HG03460 (cell line): Measurements from ENCODE around the gene CRLF3.
"Not testable (repeated sequence)": the region's sequence is repeated elsewhere in the genome, so short reads cannot be mapped to it uniquely, and the experiment has no call there.

ENCODE experiments used
- ATAC-seq: cut with Tn5 transposase; IDR thresholded peaks from one replicate; pipeline ENCODE4 v1.9.1; 2021; ENCODE audit not compliant: unreplicated experiment

The CRLF3 gene

DNA sequence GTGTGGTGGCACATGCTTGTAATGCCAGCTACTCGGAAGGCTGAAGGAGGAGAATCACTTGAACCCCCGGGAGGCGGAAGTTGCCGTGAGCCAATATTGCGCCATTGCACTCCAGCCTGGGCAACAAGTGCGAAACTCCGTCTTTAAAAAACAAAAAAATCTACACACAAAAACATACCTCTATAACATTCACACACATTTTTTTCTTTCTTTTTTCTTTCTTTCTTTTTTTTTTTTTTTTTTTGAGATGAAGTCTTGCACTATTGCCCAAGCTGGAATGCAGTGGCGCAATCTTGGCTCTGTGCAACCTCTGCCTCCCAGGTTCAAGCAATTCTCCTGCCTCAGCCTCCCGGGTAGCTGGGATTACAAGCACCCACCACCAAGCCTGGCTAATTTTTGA is 9.6 kb downstream of the CRLF3 start:
- ATAC-seq = not testable (repeated sequence)

GRCh38 chr17:30814236-30814635 is 10.3 kb downstream of the CRLF3 start:
- not testable (repeated sequence) for ATAC-seq

DNA sequence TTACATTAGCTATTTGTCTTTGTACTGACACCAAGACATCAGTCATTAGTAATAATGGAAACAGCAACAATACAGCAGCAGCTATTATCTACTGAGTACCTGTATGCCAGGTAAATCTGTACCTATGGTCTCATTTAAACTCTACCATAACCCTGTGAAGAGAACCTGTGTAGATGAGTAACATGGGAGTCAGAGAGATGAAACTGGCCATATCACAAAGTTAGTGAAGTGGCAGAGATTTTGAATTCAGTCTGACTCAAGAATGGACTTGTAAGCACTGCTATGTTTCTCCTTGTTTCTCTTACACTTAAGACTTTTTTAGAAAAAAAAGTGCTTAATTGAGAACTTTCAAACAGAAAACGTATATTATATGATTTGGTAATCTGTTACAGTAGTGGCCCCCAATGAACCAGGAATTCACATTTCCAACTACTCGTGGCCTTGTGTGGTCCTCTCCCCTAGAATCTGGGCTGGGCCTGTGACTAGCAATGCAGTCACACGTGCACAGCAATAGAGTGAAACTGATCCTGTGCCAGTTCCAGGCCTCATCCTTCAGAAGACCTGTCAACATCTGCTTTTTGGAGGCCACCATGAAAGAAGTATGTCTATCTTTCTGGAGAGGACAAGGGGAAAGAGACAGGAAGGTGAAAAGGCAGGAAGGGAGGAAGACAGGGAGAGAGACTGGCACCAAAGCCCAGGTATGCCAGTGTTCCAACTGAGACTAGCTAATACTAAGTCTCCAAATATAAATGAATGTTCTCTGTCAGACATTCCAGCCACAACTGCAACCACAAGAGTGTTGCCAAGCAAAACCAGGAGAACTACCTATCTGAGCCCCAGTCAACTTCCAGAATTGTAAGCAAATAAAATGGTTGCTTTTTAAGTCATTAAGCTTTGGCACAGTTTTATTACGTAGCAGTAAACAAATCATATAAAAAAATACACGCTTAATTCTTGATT is 12.0 kb downstream of the CRLF3 start:
- ATAC-seq = no peak

DNA sequence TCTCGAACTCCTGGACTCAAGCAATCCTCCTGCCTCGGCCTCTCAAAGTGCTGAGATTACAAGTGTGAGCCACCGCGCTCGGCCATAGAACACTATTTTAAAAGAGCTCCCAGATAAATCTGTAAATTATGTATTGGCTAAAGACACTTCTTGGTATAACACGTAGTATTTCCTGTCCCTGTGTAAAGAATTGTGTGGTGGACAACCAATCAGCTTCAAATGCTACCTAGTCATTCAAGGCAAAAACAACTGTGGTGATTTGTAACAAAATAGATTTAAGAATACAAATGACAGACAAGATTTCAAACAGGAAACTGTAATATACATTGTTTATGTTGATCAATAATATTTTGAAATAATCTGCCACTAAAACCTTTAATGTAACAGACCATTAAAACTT is 14.6 kb downstream of the CRLF3 start:
- ATAC-seq = no peak

DNA sequence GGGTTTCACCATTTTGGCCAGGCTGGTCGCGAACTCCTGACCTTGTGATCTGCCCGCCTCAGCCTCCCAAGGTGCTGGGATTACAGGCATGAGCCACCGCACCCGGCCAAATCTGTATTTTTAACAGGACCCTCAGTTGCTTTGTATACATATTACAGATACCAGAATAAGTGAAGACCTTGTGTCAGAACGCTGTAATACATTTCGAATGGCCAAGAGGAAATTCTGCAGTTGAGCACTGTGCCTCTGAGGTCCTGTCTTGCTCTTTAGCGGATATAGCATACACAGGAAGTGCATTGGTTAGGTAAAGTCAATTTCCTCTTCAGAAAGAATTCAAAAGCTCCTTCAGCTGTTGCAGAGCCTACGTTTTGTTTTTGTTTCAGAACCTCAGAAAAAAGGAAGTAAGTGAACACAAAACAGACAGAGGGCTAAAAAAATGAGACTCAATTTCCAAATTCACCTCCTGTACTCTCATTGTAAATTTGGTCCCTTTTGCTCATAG is 15.7 kb downstream of the CRLF3 start:
- ATAC-seq = peak; percentile 85

GRCh38 chr17:30807896-30808295 is 16.6 kb downstream of the CRLF3 start:
- ATAC-seq = no peak

DNA sequence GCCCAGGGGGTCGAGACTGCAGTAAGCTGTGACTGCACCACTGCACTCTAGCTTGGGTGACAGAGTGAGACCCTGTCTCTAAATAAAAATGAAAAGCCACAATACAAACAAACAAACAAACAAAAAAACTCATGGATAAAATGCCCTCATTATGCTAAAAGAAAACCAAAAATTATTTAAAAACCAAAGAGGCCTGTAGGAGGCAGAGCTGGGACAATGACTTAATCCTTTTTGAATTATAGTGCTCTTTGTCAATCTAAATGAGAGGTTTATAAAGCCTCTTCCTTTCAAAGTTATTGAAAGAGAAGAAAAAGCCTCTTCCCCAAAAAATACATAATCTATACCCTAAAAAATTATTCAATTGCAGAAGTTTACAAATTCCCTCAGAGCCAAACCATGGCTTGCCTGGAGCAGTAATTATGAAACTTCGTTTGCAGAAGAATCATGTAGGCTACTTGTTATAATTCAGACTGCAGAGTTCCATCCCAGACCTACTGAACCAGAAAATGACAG is 18.5 kb downstream of the CRLF3 start:
- ATAC-seq = no peak

DNA sequence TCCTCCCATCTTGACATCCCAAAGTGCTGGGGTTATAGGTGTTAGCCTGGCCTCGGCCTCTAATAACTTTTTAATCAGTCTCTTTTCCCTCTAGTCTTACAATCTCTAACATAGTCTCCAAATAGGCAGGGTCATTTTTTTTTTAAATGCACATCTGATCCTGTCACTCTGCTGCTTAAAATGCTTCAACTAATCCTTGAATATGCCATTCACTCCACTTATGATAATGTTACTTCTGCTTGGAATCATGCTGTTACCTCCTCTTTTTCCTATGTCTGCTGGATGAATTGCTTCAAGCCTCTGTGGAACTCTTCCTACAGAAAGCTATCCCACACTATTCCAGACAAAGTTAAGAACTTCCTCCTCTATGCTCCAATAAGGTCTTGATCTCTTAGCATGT is 22.8 kb downstream of the CRLF3 start:
- ATAC-seq = no peak

DNA sequence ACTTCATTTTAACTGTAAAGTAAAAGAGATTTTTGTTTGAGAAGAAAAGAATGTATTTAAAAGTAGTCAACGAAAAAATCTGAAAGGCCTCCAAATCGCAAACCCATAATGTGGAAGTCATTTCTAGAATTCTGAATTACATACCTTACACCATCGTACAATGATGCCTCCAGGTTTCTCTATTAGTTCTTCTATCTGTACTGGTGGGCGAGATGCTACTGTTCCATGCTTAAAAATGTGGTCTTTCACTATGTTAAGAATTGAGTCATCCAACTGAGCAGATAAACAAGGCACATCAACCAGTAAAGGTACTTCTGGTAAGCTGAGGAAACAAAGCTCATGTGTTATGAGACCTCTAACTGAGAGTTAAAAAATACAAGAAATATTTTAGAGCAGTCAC is 28.5 kb downstream of the CRLF3 start:
- no peak for ATAC-seq

- ATAC-seq = no peak
Observed at GRCh38 chr17:30794372-30794771, 30.1 kb downstream of the CRLF3 start.

DNA sequence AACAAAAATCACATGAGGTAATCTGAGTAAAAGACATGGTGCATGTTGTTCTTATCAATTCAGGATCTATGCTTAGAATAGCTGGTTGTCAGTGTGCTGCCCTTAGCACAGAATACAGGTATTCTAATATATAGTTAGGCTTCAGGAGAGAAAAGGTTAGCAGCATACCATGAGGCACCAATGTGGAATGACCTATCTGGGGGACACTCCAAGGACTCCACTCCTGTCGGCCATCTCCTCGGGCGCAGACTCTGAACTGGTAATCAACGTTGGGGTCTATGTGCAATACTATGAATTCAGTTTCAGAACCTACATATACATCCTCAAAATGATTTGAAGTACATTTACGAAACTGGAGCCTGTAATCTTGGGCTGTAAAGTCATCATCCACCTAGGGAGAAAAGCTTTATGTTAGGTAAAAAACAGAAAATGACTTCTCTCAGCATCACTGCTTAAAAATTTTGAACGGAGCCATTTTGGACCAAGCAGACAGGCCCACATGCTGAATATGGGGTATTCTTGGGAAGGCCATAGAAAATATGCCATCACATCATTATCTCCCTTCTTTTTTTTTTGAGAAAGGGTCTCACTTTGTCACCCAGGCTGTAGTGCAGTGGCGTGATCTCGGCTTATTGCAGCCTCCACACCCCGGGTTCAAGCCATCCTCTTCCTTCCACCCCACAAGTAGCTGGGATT is 31.1 kb downstream of the CRLF3 start:
- no peak for ATAC-seq

GRCh38 chr17:30790279-30790678 is 34.2 kb downstream of the CRLF3 start:
- no peak for ATAC-seq

- no peak for ATAC-seq
Observed at GRCh38 chr17:30788918-30789317, 35.6 kb downstream of the CRLF3 start.

DNA sequence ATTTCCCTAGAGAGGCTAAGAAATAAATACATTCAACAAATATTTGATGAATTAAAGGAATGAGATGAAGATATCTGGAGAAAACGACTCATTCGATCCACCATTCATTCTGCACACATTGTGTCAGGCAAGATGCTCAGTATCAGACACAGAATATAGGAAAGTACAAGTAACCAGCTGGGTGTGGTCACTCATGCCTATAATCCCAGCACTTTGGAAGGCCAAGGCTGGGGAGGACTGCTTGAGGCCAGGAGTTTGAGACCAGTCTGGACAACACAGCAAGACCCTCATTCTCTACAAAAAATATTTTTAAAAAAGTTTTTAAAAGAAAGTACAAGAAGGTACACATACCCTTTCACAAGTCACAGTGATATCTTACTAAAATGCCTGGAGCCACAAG is 42.3 kb downstream of the CRLF3 start:
- no peak for ATAC-seq

DNA sequence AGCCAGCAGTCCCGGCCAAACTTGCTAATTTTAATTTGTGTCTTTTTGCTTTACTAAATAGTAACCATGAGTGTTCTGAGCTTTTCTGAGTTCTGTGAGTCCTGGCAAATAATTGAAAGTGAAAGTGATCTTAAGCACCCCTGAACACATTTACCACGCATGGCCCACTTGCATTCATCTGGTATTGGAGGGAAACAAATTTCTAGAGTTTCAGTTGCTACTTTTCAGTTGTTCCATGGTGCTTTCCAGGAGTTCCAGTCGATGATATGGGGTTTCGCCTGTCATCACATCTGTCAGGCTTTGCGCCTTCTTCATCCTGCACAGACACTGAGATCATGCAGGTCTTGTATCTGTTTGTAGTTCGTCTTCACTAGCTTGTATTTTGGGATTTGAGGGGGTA is 44.1 kb downstream of the CRLF3 start:
- ATAC-seq = no peak

- not testable (repeated sequence) for ATAC-seq
Observed at GRCh38 chr17:30768771-30769170, 55.7 kb downstream of the CRLF3 start.

GRCh38 chr17:30767641-30768404 is 56.7 kb downstream of the CRLF3 start:
- ATAC-seq = not testable (repeated sequence)

DNA sequence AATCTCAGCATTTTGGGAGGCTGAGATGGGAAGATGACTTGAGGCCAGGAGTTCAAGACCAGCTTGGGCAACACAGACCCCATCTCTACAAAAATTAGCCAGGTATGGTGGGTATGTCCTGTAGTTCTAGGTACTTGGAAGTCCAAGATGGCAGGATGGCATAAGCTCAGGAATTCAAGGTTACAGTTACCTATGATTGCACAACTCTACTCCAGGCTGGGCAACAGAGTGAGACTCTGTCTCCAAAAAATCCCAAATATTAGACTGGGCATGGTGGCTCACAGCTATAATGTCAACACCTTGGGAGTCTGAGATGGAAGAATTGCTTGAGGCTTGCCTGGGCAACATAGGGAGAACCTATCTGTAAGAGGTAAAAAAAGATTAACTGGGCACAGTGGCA is 63.4 kb downstream of the CRLF3 start:
- no peak for ATAC-seq

GRCh38 chr17:30753291-30753690 is 71.2 kb downstream of the CRLF3 start:
- not testable (repeated sequence) for ATAC-seq

- ATAC-seq = not testable (repeated sequence)
Observed at GRCh38 chr17:30750982-30751381, 73.5 kb downstream of the CRLF3 start.

GRCh38 chr17:30747621-30748020 is 76.9 kb downstream of the CRLF3 start:
- not testable (repeated sequence) for ATAC-seq
